D721Med (cell line): ENCODE measurements around the gene RASSF3.

Experiments used
- DNase-seq: peaks from one replicate; pipeline ENCODE4 v3.0.0; 2011; ENCODE audit warnings: low spot score; ENCODE audit not compliant: insufficient read length
- FAIRE-seq: peaks from 2 replicates; lab custom pipeline; 2011; peaks lifted over from hg19 to GRCh38; lab: Jason Lieb, UNC
- CTCF ChIP-seq: IDR thresholded peaks from 2 replicates; pipeline ENCODE4 v1.5.1; 2012; ENCODE audit warnings: mild to moderate bottlenecking, control low read depth; ENCODE audit not compliant: insufficient read depth; ENCODE audit errors: missing control alignments

Gene RASSF3

GRCh38 chr12:64700532-64700931, 90.2 kb downstream of the RASSF3 start:
- DNase-seq = no peak
- no peak for FAIRE-seq
- TF ChIP-seq CTCF = no peak

GRCh38 chr12:64701283-64701682, 91.0 kb downstream of the RASSF3 start:
- TF ChIP-seq CTCF = no peak
- FAIRE-seq (no peak), DNase-seq (no peak)

- DNase-seq (no peak), FAIRE-seq (no peak)
- TF ChIP-seq CTCF = no peak
Observed at GRCh38 chr12:64706306-64706705, 96.0 kb downstream of the RASSF3 start.

GRCh38 chr12:64706857-64707256, 96.6 kb downstream of the RASSF3 start:
- DNase-seq (no peak), FAIRE-seq (no peak)
- TF ChIP-seq CTCF = no peak

GRCh38 chr12:64707362-64707761, 97.1 kb downstream of the RASSF3 start:
- DNase-seq (no peak), FAIRE-seq (no peak)
- no peak for TF ChIP-seq CTCF

GRCh38 chr12:64707926-64708325, 97.6 kb downstream of the RASSF3 start:
- no peak for DNase-seq
- no peak for FAIRE-seq
- TF ChIP-seq CTCF = no peak

- TF ChIP-seq CTCF = no peak
- FAIRE-seq (no peak), DNase-seq (no peak)
Observed at GRCh38 chr12:64709429-64709828, 99.1 kb downstream of the RASSF3 start.
